Esophagus squamous epithelium (tissue), 4 donors: ENCODE measurements around the gene CD55.

Experiments
- POLR2A ChIP-seq, 4 donors: fragments of 450-650 bp; IDR thresholded peaks; one replicate each; pipeline ENCODE4 v1.6.1; 2017; ENCODE audit warnings: antibody characterized with exemption in 4 of 4, mild to moderate bottlenecking in 4 of 4, moderate library complexity in 3 of 4
- TF ChIP-seq, protein P1 (sequence below), 6 experiments: fragments of 450-650 bp in 4 of 6; fragments of 200-600 bp in 2 of 6; sonication (generic) in 2 of 6; IDR thresholded peaks; one replicate each; pipeline ENCODE4 v1.5.1; 2016 to 2019; ENCODE audit warnings: antibody characterized with exemption in 6 of 6, mild to moderate bottlenecking in 4 of 6, moderate library complexity in 4 of 6

- TF ChIP-seq, protein P1, sequence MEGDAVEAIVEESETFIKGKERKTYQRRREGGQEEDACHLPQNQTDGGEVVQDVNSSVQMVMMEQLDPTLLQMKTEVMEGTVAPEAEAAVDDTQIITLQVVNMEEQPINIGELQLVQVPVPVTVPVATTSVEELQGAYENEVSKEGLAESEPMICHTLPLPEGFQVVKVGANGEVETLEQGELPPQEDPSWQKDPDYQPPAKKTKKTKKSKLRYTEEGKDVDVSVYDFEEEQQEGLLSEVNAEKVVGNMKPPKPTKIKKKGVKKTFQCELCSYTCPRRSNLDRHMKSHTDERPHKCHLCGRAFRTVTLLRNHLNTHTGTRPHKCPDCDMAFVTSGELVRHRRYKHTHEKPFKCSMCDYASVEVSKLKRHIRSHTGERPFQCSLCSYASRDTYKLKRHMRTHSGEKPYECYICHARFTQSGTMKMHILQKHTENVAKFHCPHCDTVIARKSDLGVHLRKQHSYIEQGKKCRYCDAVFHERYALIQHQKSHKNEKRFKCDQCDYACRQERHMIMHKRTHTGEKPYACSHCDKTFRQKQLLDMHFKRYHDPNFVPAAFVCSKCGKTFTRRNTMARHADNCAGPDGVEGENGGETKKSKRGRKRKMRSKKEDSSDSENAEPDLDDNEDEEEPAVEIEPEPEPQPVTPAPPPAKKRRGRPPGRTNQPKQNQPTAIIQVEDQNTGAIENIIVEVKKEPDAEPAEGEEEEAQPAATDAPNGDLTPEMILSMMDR (IDR thresholded peaks at IDR 0.05) = no peak
- TF ChIP-seq POLR2A (IDR thresholded peaks at IDR 0.05) = no peak
Observed at GRCh38 chr1:207304710-207305488, 16.6 kb upstream of the CD55 start.
